ENCODE data around the gene TNK1.

DNA sequence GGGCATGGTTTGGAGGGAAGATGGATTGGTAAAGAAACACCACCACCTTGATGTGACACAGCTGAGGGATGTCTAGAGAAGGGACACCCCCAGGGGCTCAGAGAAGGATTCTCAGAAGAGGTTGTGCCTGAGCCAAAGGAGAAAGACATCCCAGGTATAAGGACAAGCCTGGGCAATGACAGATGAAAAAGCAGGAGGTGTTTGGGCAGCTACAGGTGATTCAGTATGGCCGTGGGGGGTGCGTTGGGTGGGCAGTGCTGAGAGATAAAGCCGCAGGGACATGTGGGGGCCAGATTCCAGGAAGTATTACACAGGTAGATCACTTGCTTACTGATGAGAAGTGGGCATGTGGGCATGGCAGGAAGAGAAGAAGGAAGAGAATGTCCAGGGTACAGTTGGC is 19.0 kb upstream of the TNK1 start:
- TF ChIP-seq TAF1 (IDR thresholded peaks at IDR 0.05; ENCODE audit: low read depth, low read length): no peak
- no peak for TF ChIP-seq POLR2AphosphoS5 (IDR thresholded peaks at IDR 0.05; ENCODE audit: low read depth, low read length)
- no peak for TF ChIP-seq SPI1 (IDR thresholded peaks at IDR 0.05; ENCODE audit: low read depth, low read length)
- TF ChIP-seq POU2F2 (IDR thresholded peaks at IDR 0.05; ENCODE audit: low read depth, low read length): no peak

All from GM12891 (cell line).